OCI-LY7 (cell line): ENCODE measurements around the gene PEPD. TPM values are rescaled to one million over a fixed set of nuclear protein-coding genes. Genes with fewer than 3 reads are reported as not detected.

Source experiments
- BruUV-seq: library from RNA; stranded (reverse); fragments of 400-500 nt; replicated peaks from 2 replicates; lab custom pipeline; 2021; lab: Mats Ljungman, UMichigan
- CTCF ChIA-PET: fragments of 300-600 bp; sonication (Branson Sonifier 250); formaldehyde crosslinking; loops from one replicate; lab custom pipeline; 2022; ENCODE audit warnings: antibody characterized with exemption; ENCODE audit not compliant: unreplicated experiment; lab: Charles Lee
- POLR2A ChIA-PET: fragments of 300-600 bp; sonication (Branson Sonifier 250); formaldehyde crosslinking; loops from one replicate; lab custom pipeline; 2022; ENCODE audit warnings: antibody characterized with exemption; lab: Charles Lee
- DNase-seq: peaks from one replicate; pipeline ENCODE4 v3.0.0-alpha.2; 2015; ENCODE audit warnings: low spot score
- H2AFZ ChIP-seq: fragments of 200-600 bp; sonication (generic), shearing (Covaris generic); 2 replicates; pipeline ENCODE4 v1.6.1; 2014; ENCODE audit warnings: mild to moderate bottlenecking, antibody characterized with exemption, low read length, moderate library complexity
- H3K27ac ChIP-seq: fragments of 200-600 bp; sonication (generic); 2 replicates; pipeline ENCODE4 v1.5.1; 2014; ENCODE audit warnings: mixed run types, low read depth, mild to moderate bottlenecking, moderate library complexity, low read length, inconsistent platforms; ENCODE audit not compliant: poor library complexity, severe bottlenecking
- H3K36me3 ChIP-seq: fragments of 200-600 bp; sonication (generic); 2 replicates; pipeline ENCODE4 v1.6.1; 2014; ENCODE audit warnings: mild to moderate bottlenecking, antibody characterized with exemption, low read length, moderate library complexity, mixed read lengths; ENCODE audit not compliant: insufficient read depth
- H3K4me1 ChIP-seq: fragments of 200-600 bp; sonication (generic); 2 replicates; pipeline ENCODE4 v1.5.1; 2014; ENCODE audit warnings: mild to moderate bottlenecking, low read length; ENCODE audit not compliant: insufficient read depth, poor library complexity, severe bottlenecking
- H3K4me2 ChIP-seq: fragments of 200-600 bp; sonication (generic); 2 replicates; pipeline ENCODE4 v1.6.1; 2014; ENCODE audit warnings: mild to moderate bottlenecking, low read length
- H3K4me3 ChIP-seq: fragments of 200-600 bp; sonication (generic); 2 replicates; pipeline ENCODE4 v1.5.1; 2014; ENCODE audit warnings: mild to moderate bottlenecking, low read depth, low read length; ENCODE audit not compliant: poor library complexity, severe bottlenecking
- H3K79me2 ChIP-seq: fragments of 200-600 bp; sonication (generic); 2 replicates; pipeline ENCODE4 v1.6.1; 2016; ENCODE audit warnings: low read depth, mild to moderate bottlenecking, low read length, moderate library complexity, mixed read lengths; ENCODE audit not compliant: insufficient read depth
- H3K9me2 ChIP-seq: fragments of 200-600 bp; sonication (generic); 2 replicates; pipeline ENCODE4 v1.6.1; 2016; ENCODE audit warnings: mild to moderate bottlenecking, low read length, mixed read lengths; ENCODE audit not compliant: insufficient read depth
- H3K9me3 ChIP-seq: fragments of 200-600 bp; sonication (generic); 2 replicates; pipeline ENCODE4 v1.6.1; 2014; ENCODE audit warnings: mild to moderate bottlenecking, mixed run types, low read length, mixed read lengths
- H4K20me1 ChIP-seq: fragments of 200-600 bp; sonication (generic); 2 replicates; pipeline ENCODE4 v1.6.1; 2014; ENCODE audit warnings: mild to moderate bottlenecking, antibody characterized with exemption, low read length, moderate library complexity, mixed read lengths; ENCODE audit not compliant: insufficient read depth
- EZH2phosphoT487 ChIP-seq: fragments of 200-600 bp; sonication (generic); IDR thresholded peaks from 2 replicates; pipeline ENCODE4 v1.6.1; 2018; ENCODE audit warnings: low read depth, borderline replicate concordance, mild to moderate bottlenecking, mixed run types, antibody characterized with exemption, low read length, moderate library complexity, mixed read lengths
- intact Hi-C: fragments of 100-400 bp; cut with micrococcal nuclease; formaldehyde crosslinking; loops from one replicate; pipeline ENCODE4 v1.10.0; 2022; ENCODE audit not compliant: unreplicated experiment
- total RNA-seq, 2 experiments: library from RNA; depleted of rRNA in 1 of 2; stranded (reverse); fragments of >200 nt in 1 of 2; shearing (Covaris generic) in 1 of 2; gene quantifications; 2 replicates each; pipeline ENCODE4 v1.2.3, GENCODE V29; 2014 to 2022
- TF ChIP-seq, protein P1 (sequence below): fragments of 200-600 bp; sonication (generic); conservative IDR thresholded peaks from 2 replicates; pipeline ENCODE4 v1.5.1; 2014; ENCODE audit warnings: mild to moderate bottlenecking, antibody characterized with exemption, low read length, moderate library complexity, mixed read lengths

PEPD gene
- total RNA-seq, 2 experiments from 2014 or later, result 24.4 to 29.7 TPM

DNA sequence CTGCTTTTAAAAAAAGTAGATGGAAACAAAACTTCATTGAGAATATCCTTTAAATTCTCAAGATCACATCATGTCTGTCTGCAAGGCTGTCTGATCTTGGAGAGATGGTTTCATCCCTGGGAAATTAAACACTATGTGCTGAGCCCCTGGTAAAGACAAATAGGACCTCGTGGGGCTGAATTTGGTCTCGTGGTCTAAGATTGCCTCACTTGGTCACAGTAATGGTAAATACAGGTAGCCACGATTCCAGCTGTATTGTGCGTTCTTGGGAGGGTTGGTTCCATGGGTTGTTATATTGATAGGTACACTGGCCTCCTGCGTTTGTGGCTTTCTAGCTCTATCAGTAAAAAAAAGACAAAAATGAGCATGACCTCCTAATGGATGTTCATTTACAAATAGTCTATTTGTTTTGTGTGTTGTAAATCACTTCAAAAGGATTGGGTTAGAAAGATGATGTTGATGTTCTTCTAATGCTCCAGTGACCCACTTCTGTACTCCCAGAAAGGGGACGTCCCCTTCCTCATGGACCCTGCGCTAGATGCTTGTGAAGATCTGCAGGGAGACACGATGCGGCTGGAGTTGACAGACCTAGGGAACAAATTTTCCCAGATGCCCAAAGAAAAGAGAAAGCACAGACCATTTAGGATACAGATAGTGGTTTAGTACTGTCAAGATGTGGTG is 146.3 kb downstream of the PEPD start:
- intact Hi-C loops, result loop anchor here (2.0 kb wide), 1 partner anchor 72 kb away; the partner anchor contains the start of gene CEBPA
- Histone ChIP-seq H3K36me3 (peaks cover 45% of the 10 kb centered on the region), H2AFZ (no peak overlapping the region), H3K9me2 (no peaks in the 10 kb centered on the region), H3K4me3 (peak overlapping the region; percentile 80), H4K20me1 (peaks cover 57% of the 10 kb centered on the region), H3K27ac (no peak overlapping the region), H3K4me1 (peaks cover 38% of the 10 kb centered on the region), H3K9me3 (no peaks in the 10 kb centered on the region), H3K4me2 (peak overlapping the region; percentile 100), H3K79me2 (peaks cover 63% of the 10 kb centered on the region)
- peak; percentile 4 for DNase-seq
- TF ChIP-seq, protein P1, sequence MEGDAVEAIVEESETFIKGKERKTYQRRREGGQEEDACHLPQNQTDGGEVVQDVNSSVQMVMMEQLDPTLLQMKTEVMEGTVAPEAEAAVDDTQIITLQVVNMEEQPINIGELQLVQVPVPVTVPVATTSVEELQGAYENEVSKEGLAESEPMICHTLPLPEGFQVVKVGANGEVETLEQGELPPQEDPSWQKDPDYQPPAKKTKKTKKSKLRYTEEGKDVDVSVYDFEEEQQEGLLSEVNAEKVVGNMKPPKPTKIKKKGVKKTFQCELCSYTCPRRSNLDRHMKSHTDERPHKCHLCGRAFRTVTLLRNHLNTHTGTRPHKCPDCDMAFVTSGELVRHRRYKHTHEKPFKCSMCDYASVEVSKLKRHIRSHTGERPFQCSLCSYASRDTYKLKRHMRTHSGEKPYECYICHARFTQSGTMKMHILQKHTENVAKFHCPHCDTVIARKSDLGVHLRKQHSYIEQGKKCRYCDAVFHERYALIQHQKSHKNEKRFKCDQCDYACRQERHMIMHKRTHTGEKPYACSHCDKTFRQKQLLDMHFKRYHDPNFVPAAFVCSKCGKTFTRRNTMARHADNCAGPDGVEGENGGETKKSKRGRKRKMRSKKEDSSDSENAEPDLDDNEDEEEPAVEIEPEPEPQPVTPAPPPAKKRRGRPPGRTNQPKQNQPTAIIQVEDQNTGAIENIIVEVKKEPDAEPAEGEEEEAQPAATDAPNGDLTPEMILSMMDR, result no peak
- no peak for TF ChIP-seq EZH2phosphoT487
- ChIA-PET CTCF (no interaction called here), POLR2A (interaction anchor here (0.6 to 1.5 kb wide), 2 partner anchors 9 to 199 kb away, joined by 3 to 4 read pairs; no protein-coding TSS in a partner anchor)
- BruUV-seq, result no TSS peak

DNA sequence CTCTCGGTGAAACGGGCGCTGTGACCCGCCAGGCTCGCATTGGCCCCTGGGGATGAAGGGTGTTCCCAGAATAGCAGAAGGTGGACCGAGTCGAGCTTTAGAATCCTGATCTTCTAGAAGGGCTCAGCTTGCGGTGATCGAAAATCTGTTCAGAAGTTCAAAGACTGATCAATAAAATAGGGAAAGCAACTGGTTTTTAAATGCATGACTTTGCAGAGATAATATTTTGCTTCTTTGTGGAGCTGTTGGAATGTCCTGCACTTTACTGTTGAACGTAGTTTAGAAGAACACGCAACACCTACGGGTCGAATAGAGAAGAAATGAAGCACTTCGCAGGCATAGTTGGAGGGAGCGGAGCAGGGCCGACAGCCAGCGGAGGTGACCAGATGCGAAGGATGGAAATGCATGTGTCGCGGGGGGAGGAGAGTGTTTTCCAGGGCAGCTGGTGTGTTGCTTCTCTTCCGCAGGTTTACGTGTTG is 147.3 kb downstream of the PEPD start:
- Histone ChIP-seq H3K27ac (peak overlapping the region; percentile 86), H2AFZ (no peak overlapping the region), H3K4me1 (peaks cover 38% of the 10 kb centered on the region), H4K20me1 (peaks cover 47% of the 10 kb centered on the region), H3K4me2 (peak overlapping the region; percentile 100), H3K79me2 (peaks cover 52% of the 10 kb centered on the region), H3K9me2 (no peaks in the 10 kb centered on the region), H3K9me3 (no peaks in the 10 kb centered on the region), H3K36me3 (peaks cover 35% of the 10 kb centered on the region), H3K4me3 (peak overlapping the region; percentile 80)
- no TSS peak for BruUV-seq
- ChIA-PET CTCF (no interaction called here), POLR2A (interaction anchor here (0.8 to 1.5 kb wide), 3 partner anchors 10 to 797 kb away, joined by 3 to 4 read pairs (median 3); no protein-coding TSS in a partner anchor)
- intact Hi-C loops, result loop anchor here (1.0 to 5.0 kb wide), 3 partner anchors 71 to 792 kb away; partner anchors contain the start of genes CEBPA and PDCD5
- no peak for TF ChIP-seq EZH2phosphoT487
- TF ChIP-seq, protein P1, result peak; percentile 37; the same call in 1 of the 2 replicates
- peak; percentile 29 for DNase-seq
